SK-N-SH (cell line): Measurements from ENCODE around the gene GPT2. TPM values are rescaled to one million over a fixed set of nuclear protein-coding genes. Genes with fewer than 3 reads are reported as not detected.

ENCODE experiments used
- CTCF ChIA-PET: fragments of 300-600, 350-600 bp; formaldehyde crosslinking; extraction: SDS; loops from one replicate; lab custom pipeline; 2021; lab: Yijun Ruan, JAX
- POLR2A ChIA-PET: fragments of 350-600 bp; sonication (Branson Sonifier 250); formaldehyde crosslinking; extraction: SDS; loops from one replicate; lab custom pipeline; 2020; ENCODE audit warnings: antibody characterized with exemption, inconsistent platforms; lab: Yijun Ruan, JAX
- DNase-seq: peaks from one replicate; pipeline ENCODE4 v3.0.0; 2012
- H2AFZ ChIP-seq: fragments of 200-600 bp; sonication (generic); 2 replicates; pipeline ENCODE4 v1.8.1; 2016; ENCODE audit warnings: antibody characterized with exemption, mild to moderate bottlenecking, low read depth
- H3F3A ChIP-seq: fragments of 200-600 bp; sonication (generic); replicated peaks from 2 replicates; pipeline ENCODE3; 2016; ENCODE audit warnings: antibody characterized with exemption, mild to moderate bottlenecking; ENCODE audit not compliant: insufficient read depth
- H3K27ac ChIP-seq, 2 experiments: fragments of 200-500 bp in 1 of 2; fragments of 200-600 bp in 1 of 2; sonication (Bioruptor generic) in 1 of 2; sonication (generic), shearing (Covaris generic) in 1 of 2; 2 replicates each; pipeline versions ENCODE4 v1.5.1 to v1.6.1; 2014 to 2016; ENCODE audit warnings: low read depth in 2 of 2, inconsistent platforms in 1 of 2, low read length in 1 of 2, mild to moderate bottlenecking in 1 of 2, mixed read lengths in 1 of 2
- H3K27me3 ChIP-seq: fragments of 200-600 bp; sonication (generic), shearing (Covaris generic); 2 replicates; pipeline ENCODE4 v1.6.1; 2016; ENCODE audit warnings: mixed run types; ENCODE audit not compliant: insufficient read depth
- H3K36me3 ChIP-seq, 2 experiments: fragments of 200-500 bp in 1 of 2; fragments of 200-600 bp in 1 of 2; sonication (Bioruptor generic) in 1 of 2; sonication (generic) in 1 of 2; replicated peaks in 1 of 2; 2 replicates each; pipeline versions ENCODE3 to v1.5.1; 2014 to 2016; ENCODE audit warnings: low read length in 1 of 2, mild to moderate bottlenecking in 1 of 2; ENCODE audit not compliant: insufficient read depth in 2 of 2, control insufficient read depth in 1 of 2
- H3K4me1 ChIP-seq, 2 experiments: fragments of 200-500 bp in 1 of 2; fragments of 200-600 bp in 1 of 2; sonication (Bioruptor generic) in 1 of 2; sonication (generic), shearing (Covaris generic) in 1 of 2; 2 replicates each; pipeline versions ENCODE4 v1.5.1 to v1.6.1; 2014 to 2016; ENCODE audit warnings: low read depth in 1 of 2, low read length in 1 of 2, mixed run types in 1 of 2; ENCODE audit not compliant: insufficient read depth in 2 of 2, control insufficient read depth in 1 of 2
- H3K4me2 ChIP-seq: fragments of 200-600 bp; sonication (generic), shearing (Covaris generic); 2 replicates; pipeline ENCODE4 v1.6.1; 2017; ENCODE audit warnings: mixed run types
- H3K4me3 ChIP-seq, 2 experiments: fragments of 200-500 bp in 1 of 2; fragments of 200-600 bp in 1 of 2; sonication (Bioruptor generic) in 1 of 2; sonication (generic), shearing (Covaris generic) in 1 of 2; 2 replicates each; pipeline versions ENCODE4 v1.5.1 to v1.8.1; 2014 to 2016; ENCODE audit warnings: low read depth in 2 of 2, inconsistent platforms in 1 of 2, low read length in 1 of 2, mild to moderate bottlenecking in 1 of 2, mixed read lengths in 1 of 2, moderate library complexity in 1 of 2
- H3K79me2 ChIP-seq: fragments of 200-600 bp; sonication (generic); 2 replicates; pipeline ENCODE4 v1.8.1; 2017; ENCODE audit warnings: mild to moderate bottlenecking; ENCODE audit not compliant: insufficient read depth
- H3K9ac ChIP-seq: fragments of 200-600 bp; sonication (generic); 2 replicates; pipeline ENCODE4 v1.6.1; 2017; ENCODE audit warnings: mixed run types
- H3K9me2 ChIP-seq: fragments of 200-600 bp; sonication (generic); 2 replicates; pipeline ENCODE4 v1.6.1; 2017; ENCODE audit warnings: mixed run types
- H3K9me3 ChIP-seq: fragments of 200-600 bp; sonication (generic); 2 replicates; pipeline ENCODE4 v1.6.1; 2017; ENCODE audit warnings: mixed run types, mild to moderate bottlenecking, moderate library complexity
- H4K20me1 ChIP-seq: fragments of 200-600 bp; sonication (generic); 2 replicates; pipeline ENCODE4 v1.6.1; 2017; ENCODE audit warnings: mild to moderate bottlenecking, mixed run types; ENCODE audit not compliant: insufficient read depth
- FOSL2 ChIP-seq: IDR thresholded peaks from 2 replicates; pipeline ENCODE4 v1.4.0; 2012; ENCODE audit warnings: low read depth, mild to moderate bottlenecking, moderate library complexity, borderline replicate concordance
- JUND ChIP-seq: IDR thresholded peaks from 2 replicates; pipeline ENCODE4 v1.4.0; 2012
- MAX ChIP-seq: IDR thresholded peaks from 2 replicates; pipeline ENCODE4 v1.4.0; 2012; ENCODE audit warnings: low read depth
- RFX5 ChIP-seq: IDR thresholded peaks from 2 replicates; pipeline ENCODE4 v1.6.1; 2012; ENCODE audit warnings: mild to moderate bottlenecking, improper control_type of control experiment, low read length
- RXRA ChIP-seq: IDR thresholded peaks from 2 replicates; pipeline ENCODE4 v1.4.0; 2012; ENCODE audit warnings: low read depth, mild to moderate bottlenecking, borderline replicate concordance
- SIN3A ChIP-seq: IDR thresholded peaks from 2 replicates; pipeline ENCODE4 v1.6.1; 2012; ENCODE audit warnings: low read depth, mild to moderate bottlenecking, low read length, moderate library complexity, borderline replicate concordance
- TAF1 ChIP-seq: IDR thresholded peaks from 2 replicates; pipeline ENCODE4 v1.6.1; 2012; ENCODE audit warnings: low read depth, mild to moderate bottlenecking, low read length, moderate library complexity, borderline replicate concordance
- TEAD4 ChIP-seq: IDR thresholded peaks from 2 replicates; pipeline ENCODE4 v1.4.0; 2012; ENCODE audit warnings: mild to moderate bottlenecking, borderline replicate concordance; ENCODE audit not compliant: insufficient read depth
- WGBS: methylation state at CpG from one replicate; pipeline ENCODE4 v1.1.6; 2017; ENCODE audit warnings: low lambda C conversion rate; 5-methylcytosine and 5-hydroxymethylcytosine counted together
- polyA plus RNA-seq, 3 experiments: library from polyadenylated mRNA; depleted of rRNA; stranded (reverse); fragments of >200 nt; gene quantifications; 2 replicates each; pipeline ENCODE4 v1.2.3, GENCODE V29; 2012
- TF ChIP-seq, protein P1 (sequence below): IDR thresholded peaks from 2 replicates; pipeline ENCODE4 v1.4.0; 2012; ENCODE audit warnings: low read depth, borderline replicate concordance

The GPT2 gene
- polyA plus RNA-seq, 1 of the 3 experiments (the other 2 are of a cell fraction), result 19.9 TPM

- POLR2A ChIA-PET, result no interaction called here
- no peak overlapping the region for H3K27ac ChIP-seq
- WGBS, result 94% methylated on average over 6 of the region's 6 CpGs
Measured at GRCh38 chr16:46858151-46858550, 26.0 kb upstream of the GPT2 start.

DNA sequence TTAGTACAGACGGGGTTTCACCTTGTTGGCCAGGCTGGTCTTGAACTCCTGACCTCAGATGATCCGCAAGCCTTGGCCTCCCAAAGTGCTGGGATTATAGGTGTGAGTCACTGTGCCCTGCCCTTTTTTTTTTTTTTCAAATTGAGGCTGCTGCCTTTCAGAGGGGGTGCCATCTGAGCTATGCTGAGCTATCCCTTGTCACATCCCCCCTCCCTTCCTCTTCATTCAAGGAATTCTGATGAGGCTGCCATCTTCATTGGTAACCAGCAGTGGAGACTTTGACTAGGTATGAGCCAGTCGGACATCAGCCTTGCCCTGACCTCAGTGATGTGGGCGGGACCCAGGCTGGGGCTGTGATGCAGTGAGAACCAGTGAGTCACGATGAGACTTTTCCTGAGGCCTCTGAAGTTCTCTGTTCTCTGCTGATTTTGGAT is 24.4 kb upstream of the GPT2 start:
- Histone ChIP-seq H3K4me1 (peaks cover 2 to 3% of the 10 kb centered on the region in 2 experiments; a peak in 1 of 4 replicates), H3K9ac (no peak overlapping the region), H3K4me3 (no peak overlapping the region), H3K9me3 (no peaks in the 10 kb centered on the region), H3K79me2 (no peaks in the 10 kb centered on the region), H3K9me2 (no peaks in the 10 kb centered on the region), H2AFZ (no peak overlapping the region)
- no peak for TF ChIP-seq TAF1
- TF ChIP-seq FOSL2, result peak; percentile 59; the same call in 1 of the 2 replicates
- peak; percentile 12; the same call in 1 of the 2 replicates for TF ChIP-seq RXRA
- TF ChIP-seq JUND, result no peak
- TF ChIP-seq, all 33 proteins: peak for 2
- Histone ChIP-seq H3K27me3 (no peaks in the 10 kb centered on the region), H3F3A (peaks cover 16% of the 10 kb centered on the region), H3K36me3 (no peaks in the 10 kb centered on the region), H3K4me2 (no peak overlapping the region), H4K20me1 (no peaks in the 10 kb centered on the region), H3K27ac (peak overlapping the region in 1 of 2 experiments; percentile 50; a peak in 2 of 4 replicates)
- no peak for DNase-seq
- ChIA-PET CTCF (interaction anchor here (0.9 to 4.9 kb wide), 6 partner anchors 11 to 70 kb away, joined by 3 to 41 read pairs (median 4); no protein-coding TSS in a partner anchor), POLR2A (no interaction called here)
- 45% methylated on average over 5 of the region's 5 CpGs for WGBS

More at GRCh38 chr16:46858151-46858550, 26.0 kb upstream of the GPT2 start:
- no peaks in the 10 kb centered on the region for H3K79me2 ChIP-seq
- TF ChIP-seq SIN3A (no peak), RFX5 (no peak), MAX (no peak), TAF1 (no peak), FOSL2 (no peak), TEAD4 (no peak)
- TF ChIP-seq, protein P1, sequence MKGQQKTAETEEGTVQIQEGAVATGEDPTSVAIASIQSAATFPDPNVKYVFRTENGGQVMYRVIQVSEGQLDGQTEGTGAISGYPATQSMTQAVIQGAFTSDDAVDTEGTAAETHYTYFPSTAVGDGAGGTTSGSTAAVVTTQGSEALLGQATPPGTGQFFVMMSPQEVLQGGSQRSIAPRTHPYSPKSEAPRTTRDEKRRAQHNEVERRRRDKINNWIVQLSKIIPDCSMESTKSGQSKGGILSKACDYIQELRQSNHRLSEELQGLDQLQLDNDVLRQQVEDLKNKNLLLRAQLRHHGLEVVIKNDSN, result no peak
- TF ChIP-seq, all 33 proteins: peak for 0
- no peak overlapping the region for H3K4me2 ChIP-seq
- H3K4me1 ChIP-seq, result peaks cover 2 to 3% of the 10 kb centered on the region in 2 experiments; a peak in 1 of 4 replicates
- no peaks in the 10 kb centered on the region for H3K9me2 ChIP-seq
- no peaks in the 10 kb centered on the region for H3K27me3 ChIP-seq
- H4K20me1 ChIP-seq, result no peaks in the 10 kb centered on the region
- H3K9me3 ChIP-seq, result no peaks in the 10 kb centered on the region
- no peaks in the 10 kb centered on the region for H3K36me3 ChIP-seq
- no peak overlapping the region for H3K4me3 ChIP-seq
- H3F3A ChIP-seq, result peaks cover 14% of the 10 kb centered on the region
- DNase-seq, result no peak
- H3K9ac ChIP-seq, result no peak overlapping the region
- CTCF ChIA-PET, result interaction anchor here (0.8 to 4.9 kb wide), 17 partner anchors 9 to 184 kb away, joined by 3 to 41 read pairs (median 4); no protein-coding TSS in a partner anchor
- no peak overlapping the region for H2AFZ ChIP-seq
